ENCODE data around the gene IGBP1.

DNA sequence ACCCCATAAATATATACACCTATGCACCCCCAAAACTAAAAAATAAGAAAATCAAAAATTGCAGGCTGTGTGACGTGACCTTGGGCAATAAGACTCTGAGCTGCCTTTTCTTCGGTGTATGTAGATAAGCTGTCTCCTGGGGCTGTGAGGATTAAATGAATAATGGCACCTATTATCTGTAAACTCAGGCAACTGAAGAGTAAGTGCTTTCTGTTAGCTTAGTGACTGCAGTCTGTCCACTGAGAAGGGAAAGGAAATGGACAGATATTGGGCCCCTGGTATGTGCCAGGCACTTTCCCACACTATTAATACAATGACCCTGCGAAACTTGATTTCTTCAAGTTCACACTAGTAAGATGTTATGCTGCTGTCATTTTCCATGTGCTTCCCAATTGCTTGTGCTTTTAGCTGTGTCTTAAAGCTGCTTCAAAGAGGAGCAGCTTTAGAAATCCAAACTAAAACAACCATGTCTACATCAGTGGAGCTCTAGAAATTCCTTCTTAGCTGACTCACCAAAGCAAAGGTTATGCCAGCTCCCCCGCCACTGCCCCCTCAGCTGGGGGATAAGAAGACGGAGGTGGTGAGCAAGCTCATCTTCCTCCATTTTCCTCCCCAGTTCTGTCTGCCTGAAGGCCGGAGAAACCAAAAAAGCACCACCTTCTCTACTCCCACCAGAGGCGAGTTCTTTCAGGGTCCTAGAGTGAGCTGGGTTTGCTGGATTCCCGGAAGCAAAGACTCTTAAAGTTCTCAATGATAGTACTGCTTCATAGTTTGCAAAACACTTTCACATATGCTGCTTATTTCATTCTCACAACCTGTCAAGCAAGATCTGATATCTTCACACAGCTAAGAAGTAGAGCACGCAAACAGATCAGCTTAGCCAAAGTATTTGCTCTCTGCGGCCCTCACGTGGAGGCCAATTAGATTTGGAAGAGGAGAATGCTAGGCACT is 35.3 kb downstream of the IGBP1 start:
- TF ChIP-seq, protein P1, sequence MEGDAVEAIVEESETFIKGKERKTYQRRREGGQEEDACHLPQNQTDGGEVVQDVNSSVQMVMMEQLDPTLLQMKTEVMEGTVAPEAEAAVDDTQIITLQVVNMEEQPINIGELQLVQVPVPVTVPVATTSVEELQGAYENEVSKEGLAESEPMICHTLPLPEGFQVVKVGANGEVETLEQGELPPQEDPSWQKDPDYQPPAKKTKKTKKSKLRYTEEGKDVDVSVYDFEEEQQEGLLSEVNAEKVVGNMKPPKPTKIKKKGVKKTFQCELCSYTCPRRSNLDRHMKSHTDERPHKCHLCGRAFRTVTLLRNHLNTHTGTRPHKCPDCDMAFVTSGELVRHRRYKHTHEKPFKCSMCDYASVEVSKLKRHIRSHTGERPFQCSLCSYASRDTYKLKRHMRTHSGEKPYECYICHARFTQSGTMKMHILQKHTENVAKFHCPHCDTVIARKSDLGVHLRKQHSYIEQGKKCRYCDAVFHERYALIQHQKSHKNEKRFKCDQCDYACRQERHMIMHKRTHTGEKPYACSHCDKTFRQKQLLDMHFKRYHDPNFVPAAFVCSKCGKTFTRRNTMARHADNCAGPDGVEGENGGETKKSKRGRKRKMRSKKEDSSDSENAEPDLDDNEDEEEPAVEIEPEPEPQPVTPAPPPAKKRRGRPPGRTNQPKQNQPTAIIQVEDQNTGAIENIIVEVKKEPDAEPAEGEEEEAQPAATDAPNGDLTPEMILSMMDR (IDR thresholded peaks at IDR 0.05; ENCODE audit: insufficient read depth, low read length, poor library complexity, severe bottlenecking): no peak
- TF ChIP-seq EZH2phosphoT487 (conservative IDR thresholded peaks at IDR 0.05; ENCODE audit: low read length): no peak
